B cell (primary cell): ENCODE results near the gene NAPA. TPM values are rescaled to one million over a fixed set of nuclear protein-coding genes. Genes with fewer than 3 reads are reported as not detected.

ENCODE experiments used
- ATAC-seq: fragments of 200-7000 bp; cut with Tn5 transposase; one replicate; pipeline ENCODE4 v1.10.0; 2021; ENCODE audit warnings: low read depth, mild to moderate bottlenecking, moderate number of reproducible peaks, moderate library complexity
- CTCF ChIA-PET: fragments of 350-600 bp; sonication (Branson Sonifier 250); formaldehyde crosslinking; loops from one replicate; lab custom pipeline; 2021; ENCODE audit warnings: antibody characterized with exemption, inconsistent platforms; lab: Charles Lee
- POLR2A ChIA-PET: fragments of 350-600 bp; sonication (Branson Sonifier 250); formaldehyde crosslinking; loops from one replicate; lab custom pipeline; 2021; ENCODE audit warnings: antibody characterized with exemption; lab: Charles Lee
- DNase-seq: peaks from one replicate; pipeline ENCODE4 v3.0.0; 2013
- H2AFZ ChIP-seq: 2 replicates; pipeline ENCODE4 v1.6.1; 2012; ENCODE audit warnings: mild to moderate bottlenecking, low read depth, low read length; ENCODE audit not compliant: insufficient read depth, poor library complexity, severe bottlenecking
- H3K27ac ChIP-seq, 2 donors: 1 replicate in 1 of 2; 2 replicates in 1 of 2; pipeline ENCODE4 v1.5.1; 2012 to 2013; ENCODE audit warnings: low read length in 2 of 2, mild to moderate bottlenecking in 2 of 2, moderate library complexity in 1 of 2
- H3K27me3 ChIP-seq, 4 experiments: fragments of 200-600 bp in 1 of 4; sonication (generic) in 1 of 4; replicated peaks in 1 of 4; 1 replicate in 2 of 4; 2 replicates in 2 of 4; pipeline versions ENCODE4 v1.6.1 to v1.7.0; 2013 to 2016; ENCODE audit warnings: low read length in 3 of 4, mild to moderate bottlenecking in 2 of 4, mixed read lengths in 1 of 4, moderate library complexity in 1 of 4; ENCODE audit not compliant: insufficient read depth in 4 of 4, control insufficient read depth in 3 of 4; ENCODE audit errors: control extremely low read depth in 1 of 4
- H3K36me3 ChIP-seq, 2 experiments: replicated peaks in 1 of 2; 1 replicate in 1 of 2; 2 replicates in 1 of 2; pipeline versions ENCODE4 v1.6.1 to v1.7.1; 2013; ENCODE audit warnings: low read length in 1 of 2; ENCODE audit not compliant: insufficient read depth in 2 of 2, control insufficient read depth in 1 of 2; ENCODE audit errors: control extremely low read depth in 1 of 2, extremely low read depth in 1 of 2
- H3K4me1 ChIP-seq, 2 donors: fragments of 200-600 bp in 1 of 2; sonication (generic) in 1 of 2; 1 replicate in 1 of 2; 2 replicates in 1 of 2; pipeline versions ENCODE4 v1.5.1 to v1.6.1; 2013 to 2017; ENCODE audit warnings: low read length in 2 of 2; ENCODE audit not compliant: control insufficient read depth in 2 of 2, insufficient read depth in 2 of 2
- H3K4me2 ChIP-seq: replicated peaks from 2 replicates; pipeline ENCODE3; 2012; ENCODE audit warnings: mild to moderate bottlenecking, low read depth, low read length; ENCODE audit not compliant: poor library complexity, severe bottlenecking
- H3K4me3 ChIP-seq, 5 experiments: fragments of 200-600 bp in 1 of 5; sonication (generic) in 1 of 5; 1 replicate in 3 of 5; 2 replicates in 2 of 5; pipeline versions ENCODE4 v1.5.1 to v1.7.0; 2011 to 2016; ENCODE audit warnings: low read length in 4 of 5, mild to moderate bottlenecking in 4 of 5, low read depth in 2 of 5, control low read depth in 1 of 5, moderate library complexity in 1 of 5; ENCODE audit not compliant: insufficient read depth in 1 of 5; ENCODE audit errors: control extremely low read depth in 1 of 5, extremely low read depth in 1 of 5
- H3K79me2 ChIP-seq: fragments of 200-600 bp; sonication (generic); one replicate; pipeline ENCODE4 v1.6.0; 2016; ENCODE audit warnings: low read length; ENCODE audit not compliant: control insufficient read depth, insufficient read depth
- H3K9ac ChIP-seq: fragments of 200-600 bp; sonication (generic); 2 replicates; pipeline ENCODE4 v1.6.1; 2017; ENCODE audit warnings: mild to moderate bottlenecking, low read length, moderate library complexity
- H3K9me3 ChIP-seq, 3 donors: one replicate each; pipeline versions ENCODE4 v1.6.1 to v1.7.1; 2013; ENCODE audit warnings: low read length in 2 of 3; ENCODE audit not compliant: control insufficient read depth in 2 of 3, insufficient read depth in 1 of 3; ENCODE audit errors: control extremely low read depth in 1 of 3
- H4K20me1 ChIP-seq: 2 replicates; pipeline ENCODE4 v1.6.0; 2012; ENCODE audit warnings: mild to moderate bottlenecking, low read length; ENCODE audit not compliant: insufficient read depth, control insufficient read depth, poor library complexity, severe bottlenecking
- H3K27ac Mint-ChIP-seq: one replicate; pipeline ENCODE4 v1.8.0; 2021; ENCODE audit warnings: mixed read lengths
- H3K27me3 Mint-ChIP-seq: one replicate; pipeline ENCODE4 v1.8.0; 2021; ENCODE audit warnings: mixed read lengths
- H3K4me1 Mint-ChIP-seq: one replicate; pipeline ENCODE4 v1.8.0; 2021; ENCODE audit warnings: mixed read lengths
- H3K4me3 Mint-ChIP-seq: one replicate; pipeline ENCODE4 v1.8.0; 2021; ENCODE audit warnings: mixed read lengths
- H3K9me3 Mint-ChIP-seq: one replicate; pipeline ENCODE4 v1.8.0; 2022; ENCODE audit warnings: mixed read lengths; ENCODE audit not compliant: insufficient read depth
- EZH2 ChIP-seq: IDR thresholded peaks from 2 replicates; pipeline ENCODE4 v1.6.1; 2012; ENCODE audit warnings: borderline replicate concordance, low read depth, mild to moderate bottlenecking, moderate library complexity, low read length; ENCODE audit not compliant: insufficient read depth, poor library complexity, severe bottlenecking
- WGBS: methylation state at CpG from one replicate; pipeline ENCODE4 v1.1.5; 2013; ENCODE audit warnings: missing lambda C conversion rate; ENCODE audit not compliant: insufficient coverage; 5-methylcytosine and 5-hydroxymethylcytosine counted together
- intact Hi-C: fragments of 100-400 bp; cut with micrococcal nuclease; formaldehyde crosslinking; loops from one replicate; pipeline ENCODE4 v1.10.0; 2022
- polyA plus RNA-seq: library from polyadenylated mRNA; depleted of rRNA; stranded (reverse); fragments of >200 nt; gene quantifications from 2 replicates; pipeline ENCODE4 v1.2.3, GENCODE V29; 2012
- total RNA-seq, 2 donors: library from RNA; stranded (reverse); fragments of 120-200 nt in 1 of 2; gene quantifications; 1 replicate in 1 of 2; 2 replicates in 1 of 2; pipeline versions ENCODE4 v1.2.3 to v1.2.4, GENCODE V29; 2013 to 2022
- TF ChIP-seq, protein P1 (sequence below): fragments of 200-600 bp; IDR thresholded peaks from one replicate; pipeline ENCODE4 v1.8.0; 2022; ENCODE audit warnings: antibody characterized with exemption, mild to moderate bottlenecking

Gene NAPA
- total and polyA plus RNA-seq, 2 donors (not counting 1 experiment from before 2014, with no cell fraction given), result 66.8 to 86.5 TPM

DNA sequence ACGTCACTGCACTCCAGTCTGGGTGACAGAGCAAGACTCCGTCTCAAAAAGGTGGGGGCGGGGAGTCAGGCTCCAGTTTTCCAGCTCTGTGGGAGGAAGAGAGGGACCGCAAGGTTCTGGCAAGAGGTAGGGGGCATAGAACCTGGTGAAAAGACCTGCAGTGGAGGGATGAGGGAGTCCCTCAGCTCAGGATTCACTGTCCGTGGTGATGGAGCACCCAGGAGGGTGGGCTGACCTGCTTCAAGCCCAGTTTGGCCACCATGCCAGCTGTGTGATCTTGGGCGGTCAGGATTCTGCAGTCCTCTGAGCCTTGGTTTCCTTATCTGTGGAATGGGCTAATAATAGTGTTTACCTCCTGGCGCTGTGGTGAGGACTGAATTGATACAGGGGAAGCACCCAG, 64.4 kb downstream of the NAPA start:
- intact Hi-C loops, result no loop called here
- peaks cover 61% of the 10 kb centered on the region for H3K27me3 Mint-ChIP-seq

DNA sequence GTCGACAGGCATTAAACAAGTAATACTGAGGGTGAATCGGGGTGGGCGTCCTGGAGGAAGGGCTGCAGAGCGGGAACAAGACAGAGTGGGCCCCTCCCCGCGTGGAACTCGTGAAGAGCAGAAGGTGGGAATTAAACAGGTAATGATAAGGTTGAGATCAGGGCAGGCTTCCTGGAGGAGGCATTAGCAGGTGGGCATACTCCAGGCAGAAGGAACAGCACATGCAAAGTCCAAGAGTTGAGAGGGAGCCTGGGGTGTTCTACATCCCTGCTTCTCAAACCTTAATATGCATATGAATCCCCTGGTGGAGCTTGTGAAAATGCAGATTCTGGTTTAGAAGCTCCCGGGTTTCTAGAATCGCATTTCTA, 66.5 kb downstream of the NAPA start:
- TF ChIP-seq EZH2, result no peak
- TF ChIP-seq, protein P1, sequence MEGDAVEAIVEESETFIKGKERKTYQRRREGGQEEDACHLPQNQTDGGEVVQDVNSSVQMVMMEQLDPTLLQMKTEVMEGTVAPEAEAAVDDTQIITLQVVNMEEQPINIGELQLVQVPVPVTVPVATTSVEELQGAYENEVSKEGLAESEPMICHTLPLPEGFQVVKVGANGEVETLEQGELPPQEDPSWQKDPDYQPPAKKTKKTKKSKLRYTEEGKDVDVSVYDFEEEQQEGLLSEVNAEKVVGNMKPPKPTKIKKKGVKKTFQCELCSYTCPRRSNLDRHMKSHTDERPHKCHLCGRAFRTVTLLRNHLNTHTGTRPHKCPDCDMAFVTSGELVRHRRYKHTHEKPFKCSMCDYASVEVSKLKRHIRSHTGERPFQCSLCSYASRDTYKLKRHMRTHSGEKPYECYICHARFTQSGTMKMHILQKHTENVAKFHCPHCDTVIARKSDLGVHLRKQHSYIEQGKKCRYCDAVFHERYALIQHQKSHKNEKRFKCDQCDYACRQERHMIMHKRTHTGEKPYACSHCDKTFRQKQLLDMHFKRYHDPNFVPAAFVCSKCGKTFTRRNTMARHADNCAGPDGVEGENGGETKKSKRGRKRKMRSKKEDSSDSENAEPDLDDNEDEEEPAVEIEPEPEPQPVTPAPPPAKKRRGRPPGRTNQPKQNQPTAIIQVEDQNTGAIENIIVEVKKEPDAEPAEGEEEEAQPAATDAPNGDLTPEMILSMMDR, result no peak
- intact Hi-C loops, result no loop called here
- Histone ChIP-seq H3K9ac (no peak overlapping the region), H3K27ac (no peak overlapping the region), H3K4me1 (peaks cover 32 to 40% of the 10 kb centered on the region in 2 donors), H4K20me1 (no peaks in the 10 kb centered on the region), H3K9me3 (peaks cover 0 to 42% (median 6%) of the 10 kb centered on the region in 3 donors), H3K36me3 (no peaks in the 10 kb centered on the region), H3K79me2 (no peaks in the 10 kb centered on the region), H3K4me2 (no peak overlapping the region), H3K4me3 (no peak overlapping the region), H2AFZ (no peak overlapping the region), H3K27me3 (peaks cover 0 to 67% (median 38%) of the 10 kb centered on the region in 4 experiments)
- no peak overlapping the region for H3K4me3 Mint-ChIP-seq
- WGBS, result 36% methylated on average over 7 of the region's 9 CpGs
- CTCF ChIA-PET, result interaction anchor here (2.2 kb wide), 1 partner anchor 11 kb away, joined by 9 read pairs; no protein-coding TSS in a partner anchor
- no peaks in the 10 kb centered on the region for H3K9me3 Mint-ChIP-seq
- H3K4me1 Mint-ChIP-seq, result peaks cover 28% of the 10 kb centered on the region
- POLR2A ChIA-PET, result no interaction called here
- ATAC-seq (no peak), DNase-seq (no peak)
- peak overlapping the region; percentile 8 for H3K27ac Mint-ChIP-seq
- H3K27me3 Mint-ChIP-seq, result peaks cover 70% of the 10 kb centered on the region

More for the DNA sequence above, 64.4 kb downstream of the NAPA start:
- DNase-seq (no peak), ATAC-seq (no peak)
- ChIA-PET POLR2A (no interaction called here), CTCF (no interaction called here)
- no peak overlapping the region for H3K27ac ChIP-seq
- no peak overlapping the region for H3K27ac Mint-ChIP-seq
- no peaks in the 10 kb centered on the region for H3K9me3 Mint-ChIP-seq
- H3K4me2 ChIP-seq, result no peak overlapping the region
- no peak overlapping the region for H2AFZ ChIP-seq
- H3K4me1 ChIP-seq, result peaks cover 22 to 24% of the 10 kb centered on the region in 2 donors
- H3K4me3 ChIP-seq, result no peak overlapping the region
- no peak overlapping the region for H3K9ac ChIP-seq
- peaks cover 0 to 56% (median 26%) of the 10 kb centered on the region in 4 experiments for H3K27me3 ChIP-seq
- no peaks in the 10 kb centered on the region for H4K20me1 ChIP-seq
- no peaks in the 10 kb centered on the region for H3K36me3 ChIP-seq
- H3K4me3 Mint-ChIP-seq, result no peak overlapping the region
- peaks cover 0 to 32% (median 8%) of the 10 kb centered on the region in 3 donors for H3K9me3 ChIP-seq
- WGBS, result 77% methylated on average over 6 of the region's 7 CpGs
- peaks cover 19% of the 10 kb centered on the region for H3K4me1 Mint-ChIP-seq
- TF ChIP-seq, protein P1, result no peak
- TF ChIP-seq EZH2, result no peak
- H3K79me2 ChIP-seq, result no peaks in the 10 kb centered on the region
